Measurements from ENCODE around the gene CCDC88A.

The CCDC88A gene

DNA sequence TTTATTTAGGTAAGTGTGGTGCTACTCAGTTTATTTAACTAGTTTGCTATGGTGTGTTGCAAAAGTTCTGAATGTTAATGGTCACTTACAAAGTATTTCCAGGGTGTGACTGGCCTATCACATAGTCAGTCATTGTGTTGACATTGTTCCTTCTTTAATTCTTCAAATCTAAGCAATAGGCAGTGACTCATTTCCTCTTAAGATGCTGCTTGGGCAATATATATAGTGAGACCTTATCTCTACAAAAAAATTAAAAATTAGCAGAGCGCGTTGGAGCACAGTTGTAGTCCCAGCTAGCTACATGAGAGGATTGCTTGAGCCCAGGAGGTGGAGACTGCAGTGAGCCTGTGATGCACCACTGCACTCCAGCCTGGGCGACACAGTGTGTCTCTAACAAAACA lies 5.8 kb upstream of the CCDC88A start:
- in situ Hi-C loops (cut with HindIII; ENCODE audit: low sequenced_read_pairs) = loop anchor here (10.0 kb wide), 1 partner anchor 79 kb away; no protein-coding TSS in a partner anchor

DNA sequence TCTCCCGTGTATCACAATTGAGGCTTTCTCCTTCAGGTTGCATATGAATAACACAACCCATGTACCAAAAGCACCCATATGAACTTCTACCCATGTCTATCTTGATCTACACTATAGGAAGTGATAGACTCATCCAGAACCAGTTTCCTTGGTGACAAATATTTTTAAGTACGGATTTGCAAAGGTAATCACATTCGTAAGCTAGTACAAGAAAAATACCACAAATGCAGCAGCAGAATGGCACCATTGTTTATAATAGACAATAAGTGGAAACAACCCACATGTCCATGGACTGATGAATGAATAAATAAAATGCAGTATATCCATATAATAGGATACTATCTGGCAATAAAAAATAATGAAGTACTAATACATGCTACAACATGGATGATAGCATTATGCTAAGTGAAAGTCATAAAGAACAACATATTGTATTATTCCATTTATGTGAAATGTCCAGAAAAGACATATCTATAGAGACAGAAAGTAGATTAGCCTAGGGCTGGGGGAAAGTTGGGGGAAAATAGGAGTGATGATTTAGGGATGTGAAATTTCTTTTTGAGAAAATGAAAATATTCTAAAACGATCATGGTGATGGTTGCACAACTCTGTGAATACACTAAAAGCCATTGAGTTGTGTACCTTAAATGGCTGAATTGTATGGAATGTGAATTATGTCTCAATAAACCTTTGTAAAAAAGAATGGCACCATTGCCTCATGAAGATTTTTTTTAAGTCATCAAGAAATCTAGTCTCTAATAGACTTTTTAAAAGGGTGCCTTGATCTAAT lies 3.4 kb upstream of the CCDC88A start:
- in situ Hi-C loops (cut with HindIII; ENCODE audit: low sequenced_read_pairs) = loop anchor here (10.0 kb wide), 1 partner anchor 82 kb away; no protein-coding TSS in a partner anchor

DNA sequence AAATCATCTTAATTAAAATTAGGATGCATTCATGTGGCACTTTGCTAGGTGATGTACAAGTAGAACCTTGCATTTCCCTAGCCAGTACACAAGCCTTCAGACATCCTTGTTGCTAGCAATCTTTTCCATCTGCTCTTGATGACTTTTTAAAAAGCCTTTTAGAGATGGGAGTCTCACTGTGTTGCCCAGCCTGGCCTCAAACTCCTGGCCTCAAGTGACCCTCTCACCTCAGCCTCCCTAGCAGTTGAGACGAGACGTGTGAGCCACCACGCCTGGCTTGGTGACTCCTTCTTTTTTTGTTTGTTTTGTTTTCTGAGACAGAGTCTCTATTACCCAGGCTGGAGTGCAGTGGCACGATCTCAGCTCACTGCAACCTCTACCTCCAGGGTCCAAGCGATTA lies 1.7 kb upstream of the CCDC88A start:
- in situ Hi-C loops (cut with HindIII; ENCODE audit: low sequenced_read_pairs) = loop anchor here (10.0 kb wide), 1 partner anchor 83 kb away; no protein-coding TSS in a partner anchor

DNA sequence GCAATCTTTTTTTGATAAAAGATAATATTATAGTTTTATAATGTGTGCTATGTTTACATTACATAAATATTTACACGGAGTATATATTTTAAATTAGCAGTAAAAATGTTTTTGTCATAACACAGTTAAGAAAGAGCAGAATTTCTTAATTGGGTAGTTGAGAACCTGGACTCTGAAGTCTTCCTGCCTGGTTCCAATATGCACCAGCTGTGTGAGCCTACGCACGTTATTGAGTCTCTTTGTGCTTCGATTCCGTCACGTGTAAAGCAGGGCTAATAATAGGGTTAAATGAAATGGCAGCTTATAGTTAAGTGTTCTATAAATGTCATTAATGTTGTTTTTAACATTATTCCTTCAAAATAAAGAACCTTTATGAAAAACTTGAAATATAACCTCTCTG lies 1.2 kb upstream of the CCDC88A start:
- in situ Hi-C loops (cut with HindIII; ENCODE audit: low sequenced_read_pairs) = loop anchor here (10.0 kb wide), 1 partner anchor 84 kb away; no protein-coding TSS in a partner anchor

DNA sequence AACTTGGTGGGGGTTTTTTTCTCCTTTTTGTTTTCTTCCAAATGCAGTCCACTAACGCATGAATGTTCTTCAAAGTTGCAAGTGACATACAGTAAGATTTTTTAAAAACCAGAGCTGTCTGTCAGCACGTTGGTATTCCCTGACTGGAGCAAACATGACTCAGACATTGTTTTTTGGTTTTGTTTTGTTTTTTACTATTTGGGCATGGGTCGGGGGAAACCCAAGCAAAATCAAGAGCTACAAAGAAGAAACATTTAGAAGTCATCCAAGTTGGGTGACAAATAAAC lies 726 bp upstream of the CCDC88A start:
- in situ Hi-C loops (cut with HindIII; ENCODE audit: low sequenced_read_pairs) = loop anchor here (10.0 kb wide), 1 partner anchor 84 kb away; no protein-coding TSS in a partner anchor

DNA sequence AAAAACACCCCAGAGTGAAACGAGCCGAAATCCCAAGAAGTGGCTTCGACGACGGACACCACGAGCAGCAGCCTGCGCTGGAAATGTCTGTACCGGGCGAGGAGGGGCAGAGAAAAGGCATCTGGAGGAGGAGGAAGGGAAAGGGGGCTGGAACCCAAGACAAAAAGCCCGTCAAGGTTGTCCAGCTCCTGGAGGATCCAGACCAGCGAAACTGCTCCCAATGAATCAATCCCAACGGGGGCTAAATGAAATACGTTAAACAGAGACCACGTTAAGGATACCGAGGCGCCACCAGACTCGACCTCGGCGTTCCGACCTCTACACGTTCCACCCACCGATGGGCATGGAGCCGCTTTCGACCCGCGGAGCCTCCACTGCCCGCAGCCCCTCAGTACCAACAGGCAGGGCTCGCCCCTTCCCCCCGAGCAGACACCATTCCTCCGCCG lies 400 bp downstream of the CCDC88A start:
- in situ Hi-C loops (cut with HindIII; ENCODE audit: low sequenced_read_pairs) = no loop called here

DNA sequence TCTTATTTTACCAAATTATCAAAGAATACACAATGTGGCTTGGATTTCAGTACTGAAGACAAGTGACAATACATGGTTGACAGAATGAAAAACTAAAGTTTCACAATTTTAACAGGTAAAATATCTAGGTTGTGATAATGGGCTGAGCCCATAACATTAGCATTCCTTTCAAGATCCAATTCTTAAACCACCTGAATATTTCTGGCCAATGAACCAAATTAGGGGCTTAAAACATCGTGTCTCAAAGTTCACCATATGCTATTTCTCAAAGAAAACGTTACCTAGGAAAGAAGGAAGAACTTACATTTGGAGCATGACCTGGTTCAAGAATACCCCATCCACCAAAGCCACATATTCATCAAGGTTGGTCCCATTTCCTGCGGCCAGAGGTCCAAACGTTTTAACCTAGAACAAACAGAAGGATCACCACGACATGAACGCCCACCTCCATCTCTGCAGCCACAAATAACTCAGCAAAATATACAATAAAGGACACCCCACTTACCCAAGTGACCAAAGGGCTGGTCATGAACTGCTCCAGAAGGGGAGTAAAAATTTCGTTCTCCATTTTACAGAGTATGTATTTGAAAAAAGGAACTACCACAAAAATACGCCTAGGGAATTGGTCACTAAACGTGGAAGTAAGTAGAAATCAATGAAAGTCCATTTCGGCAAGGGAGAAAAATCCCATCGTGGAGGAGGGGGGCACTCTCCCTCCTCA lies 984 bp downstream of the CCDC88A start:
- in situ Hi-C loops (cut with HindIII; ENCODE audit: low sequenced_read_pairs) = no loop called here

DNA sequence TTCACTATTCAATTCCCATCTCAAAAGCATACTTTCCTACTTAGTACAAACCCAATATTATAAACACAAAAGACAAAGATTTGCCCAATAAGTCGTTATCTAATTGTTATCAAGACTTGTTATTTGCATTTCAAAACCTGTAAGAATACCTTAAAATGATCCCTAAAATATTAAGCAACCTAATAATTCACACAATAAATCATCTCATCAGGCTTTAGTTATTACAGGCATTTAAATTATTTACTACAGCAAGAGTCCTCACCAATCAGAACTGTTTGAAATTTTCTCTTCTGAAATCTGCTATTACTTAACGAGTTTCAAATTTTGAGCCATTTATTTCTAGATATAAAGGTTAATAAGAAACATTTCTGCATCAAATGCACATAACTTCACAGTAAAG lies 1.6 kb downstream of the CCDC88A start:
- in situ Hi-C loops (cut with HindIII; ENCODE audit: low sequenced_read_pairs) = no loop called here

DNA sequence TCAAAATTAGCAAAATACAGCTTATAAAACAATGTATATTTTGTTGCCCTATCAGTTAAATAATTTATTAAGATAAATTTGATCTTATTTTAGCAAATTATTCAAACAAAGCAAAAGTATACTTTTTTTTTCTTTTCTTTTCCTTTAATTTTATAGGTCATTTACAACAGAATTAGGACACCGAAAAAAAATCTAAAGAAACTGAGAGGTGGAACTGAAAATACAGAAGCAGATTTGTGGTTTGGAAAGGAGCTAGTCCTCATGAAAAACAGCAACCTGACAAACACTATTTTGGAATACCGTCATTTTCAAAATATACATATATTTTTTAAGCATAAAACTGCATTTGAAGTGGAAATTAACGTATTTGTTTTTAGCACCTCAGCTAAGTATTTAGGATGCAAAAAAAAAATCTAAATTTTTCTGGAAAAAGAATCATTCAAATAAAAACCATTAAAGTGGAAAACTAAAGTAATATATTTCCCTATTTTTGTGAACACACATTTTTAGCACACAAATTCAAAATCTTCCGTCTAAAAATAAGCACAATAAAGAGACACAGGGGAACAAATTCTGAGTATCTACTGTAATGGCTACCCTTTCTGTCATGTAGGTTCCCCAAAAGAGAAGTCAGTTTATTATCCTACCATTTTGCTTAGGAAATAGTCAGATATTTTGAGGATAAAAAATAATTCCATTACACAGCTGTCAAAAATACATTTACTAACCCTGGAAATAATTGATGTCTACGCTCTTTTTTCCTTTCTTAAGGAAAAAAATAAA lies 2.7 kb downstream of the CCDC88A start:
- in situ Hi-C loops (cut with HindIII; ENCODE audit: low sequenced_read_pairs) = no loop called here

DNA sequence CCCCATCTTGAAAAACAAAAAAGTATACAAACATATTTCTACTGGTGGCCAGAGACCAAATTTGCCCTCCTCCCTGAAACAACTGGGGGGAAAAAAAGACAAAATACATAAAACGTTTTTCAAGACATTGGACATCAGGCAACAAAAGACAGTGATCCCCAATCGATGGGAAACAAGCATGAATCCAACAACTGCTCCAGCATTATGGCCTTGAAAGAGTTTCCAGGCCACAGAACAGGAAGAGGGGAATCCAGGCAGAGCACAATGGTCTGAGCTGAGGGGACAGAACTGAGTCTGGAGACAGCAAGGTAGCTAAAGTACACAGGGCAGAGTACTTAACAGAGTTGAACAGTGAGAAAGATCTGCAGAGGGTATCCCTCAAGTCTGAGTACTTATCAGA lies 4.4 kb downstream of the CCDC88A start:
- in situ Hi-C loops (cut with HindIII; ENCODE audit: low sequenced_read_pairs) = no loop called here

DNA sequence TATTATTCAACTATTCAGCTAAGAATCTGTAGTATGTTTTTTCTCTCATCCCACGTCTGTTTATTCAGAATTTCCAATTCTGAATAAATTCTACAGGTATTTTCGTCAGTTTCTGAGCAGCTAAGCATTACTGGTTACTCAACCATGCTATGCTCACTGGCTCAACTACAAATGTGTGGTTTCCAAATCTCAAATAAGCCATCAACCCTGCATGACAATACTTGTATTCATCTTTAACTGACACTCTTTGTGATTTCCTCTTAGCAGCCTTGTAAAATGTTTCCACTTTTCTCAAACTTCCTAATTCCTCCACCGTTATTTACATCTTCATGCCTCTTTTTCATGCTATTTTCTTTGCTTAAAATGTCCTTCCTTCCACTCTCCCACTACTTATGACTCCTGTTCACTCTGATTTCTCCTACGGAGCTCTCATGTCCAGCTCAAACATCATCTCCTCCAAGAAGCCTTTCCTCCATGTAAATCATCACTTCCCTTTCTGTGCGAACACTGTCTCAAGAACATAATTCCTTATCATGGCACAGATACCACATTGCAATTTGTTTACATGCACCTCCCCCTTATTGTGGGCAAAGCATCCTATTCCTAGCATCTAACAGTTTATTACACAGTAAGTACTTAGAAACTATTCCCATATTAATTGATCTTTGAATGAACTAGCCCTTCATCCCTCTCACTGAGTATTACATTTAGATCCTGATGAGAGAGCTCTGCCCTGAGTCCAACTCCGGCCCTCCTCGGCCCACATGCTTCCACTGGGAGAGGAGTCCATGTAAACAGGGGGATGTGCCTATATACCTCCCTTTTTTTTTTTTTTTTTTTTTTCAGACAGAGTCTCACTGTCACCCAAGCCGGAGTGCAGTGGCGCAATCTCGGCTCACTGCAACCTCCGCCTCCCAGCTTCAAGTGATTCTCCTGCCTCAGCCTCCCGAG lies 10.5 kb downstream of the CCDC88A start:
- in situ Hi-C loops (cut with HindIII; ENCODE audit: low sequenced_read_pairs) = no loop called here

DNA sequence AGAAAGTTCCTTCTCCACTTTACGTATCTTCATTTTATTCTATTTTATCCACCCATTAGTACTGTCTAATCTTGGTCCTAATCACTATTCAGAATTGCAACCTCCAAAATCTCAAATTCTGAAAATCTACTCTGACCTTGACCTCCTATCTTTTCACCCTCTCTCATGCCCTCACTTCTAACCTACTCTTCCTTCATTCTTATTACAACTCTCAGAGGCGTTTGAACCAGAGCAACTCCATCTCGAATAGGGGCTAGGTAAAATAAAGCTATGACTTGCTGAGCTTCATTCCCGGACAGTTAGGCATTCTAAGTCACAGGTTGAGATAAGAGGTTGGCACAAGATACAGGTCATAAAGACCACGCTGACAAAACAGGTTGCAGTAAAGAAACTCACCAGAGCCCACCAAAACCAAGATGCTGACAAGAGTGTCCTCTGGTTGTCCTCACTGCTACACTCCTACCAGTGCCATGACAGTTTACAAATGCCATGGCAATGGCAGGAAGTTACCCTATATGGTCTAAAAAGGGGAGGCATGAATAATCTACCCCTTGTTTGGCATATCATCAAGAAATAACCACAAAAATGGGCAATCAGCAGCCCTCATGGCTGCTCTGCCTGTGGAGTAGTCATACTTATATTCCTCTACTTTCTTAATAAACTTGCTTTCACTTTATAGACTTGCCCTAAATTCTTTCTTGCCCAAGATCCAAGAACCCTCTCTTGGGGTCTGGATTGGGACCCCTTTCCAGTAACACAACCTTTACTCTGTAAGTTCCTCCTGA lies 11.4 kb downstream of the CCDC88A start:
- in situ Hi-C loops (cut with HindIII; ENCODE audit: low sequenced_read_pairs) = no loop called here

DNA sequence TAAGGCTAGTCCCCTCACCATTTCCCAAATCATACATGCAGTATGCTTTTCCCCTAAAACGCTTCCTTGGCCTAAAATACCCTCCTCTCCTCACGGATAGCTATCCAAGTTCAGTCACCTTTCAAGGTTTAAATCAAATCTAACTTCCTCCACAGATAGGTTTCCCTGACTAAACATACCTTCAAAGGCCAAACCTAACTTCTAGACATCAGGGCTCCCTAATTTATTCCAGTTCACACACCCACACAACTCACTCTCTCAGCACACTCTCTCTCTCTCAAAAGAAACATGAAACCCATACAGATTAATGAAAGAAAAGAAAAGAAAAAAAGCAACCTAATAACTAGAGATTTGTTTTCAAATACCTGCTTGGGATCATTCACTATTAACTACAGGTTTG lies 14.5 kb downstream of the CCDC88A start:
- in situ Hi-C loops (cut with HindIII; ENCODE audit: low sequenced_read_pairs) = no loop called here

DNA sequence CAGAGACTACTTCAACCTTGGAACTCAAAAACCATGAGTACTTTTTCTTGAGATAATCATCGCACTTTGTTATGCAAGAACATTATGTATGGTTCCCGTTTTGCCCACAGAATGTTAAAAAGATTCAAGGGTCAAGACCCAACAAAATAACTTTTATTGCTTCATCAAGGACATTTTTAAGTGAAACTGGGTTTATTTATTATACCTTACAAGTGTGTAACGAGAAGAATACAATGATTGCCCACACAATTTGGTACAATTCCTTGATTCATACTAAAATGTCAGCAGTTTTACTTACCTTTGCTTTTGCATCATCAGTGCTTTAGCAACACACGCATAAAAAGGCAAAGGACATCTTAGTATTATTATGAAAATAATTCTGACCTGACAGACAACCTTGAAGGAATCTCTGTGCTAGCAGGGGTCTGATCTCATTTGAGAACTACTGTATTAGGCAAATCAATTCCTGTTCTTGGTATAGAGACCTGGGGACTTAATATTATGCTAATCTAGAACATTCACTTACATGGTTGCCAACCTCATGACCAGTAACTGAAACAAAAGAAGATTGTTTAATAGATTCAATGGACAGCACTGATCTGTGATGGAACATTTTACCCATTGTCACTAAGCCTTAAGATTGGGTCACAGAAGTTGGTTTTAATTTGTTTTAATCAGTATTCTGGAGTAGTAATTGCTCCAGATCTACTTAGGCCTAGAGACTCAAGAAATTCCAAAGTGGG lies 16.2 kb downstream of the CCDC88A start:
- in situ Hi-C loops (cut with HindIII; ENCODE audit: low sequenced_read_pairs) = no loop called here

DNA sequence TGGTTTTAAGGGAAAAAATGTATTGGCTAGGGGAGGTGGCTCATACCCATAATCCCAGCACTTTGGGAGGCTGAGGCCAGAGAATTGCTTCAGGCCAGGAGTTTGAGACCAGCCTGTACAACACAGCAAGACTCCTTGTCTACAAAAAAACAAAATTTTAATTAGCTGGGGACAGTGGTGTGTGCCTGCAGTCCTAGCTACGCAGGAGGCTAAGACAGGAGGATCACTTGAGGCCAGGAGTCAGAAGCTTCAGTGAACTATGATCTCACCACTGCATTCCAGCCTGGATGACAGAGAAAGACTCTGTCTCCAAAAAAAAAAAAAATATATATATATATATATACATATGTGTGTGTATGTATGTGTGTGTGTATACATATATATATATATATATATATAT lies 18.5 kb downstream of the CCDC88A start:
- in situ Hi-C loops (cut with HindIII; ENCODE audit: low sequenced_read_pairs) = no loop called here

DNA sequence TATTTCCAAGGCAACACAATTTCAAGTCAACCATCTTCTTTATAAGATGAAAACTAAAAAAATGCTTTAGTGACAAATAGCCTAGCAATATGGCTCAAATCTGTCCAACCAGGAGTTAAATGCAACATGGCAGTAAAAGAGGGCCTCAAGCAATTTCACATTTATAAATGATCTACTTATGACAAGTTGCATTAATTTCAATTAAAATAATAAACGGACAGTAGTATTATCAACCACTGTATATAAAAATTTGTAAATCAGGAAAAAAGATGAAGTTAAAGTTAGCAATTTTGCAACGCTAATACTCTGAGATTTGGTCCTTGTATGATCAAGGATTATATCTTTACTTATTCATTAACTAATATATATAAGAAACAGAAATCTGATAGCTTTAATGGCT lies 19.3 kb downstream of the CCDC88A start:
- in situ Hi-C loops (cut with HindIII; ENCODE audit: low sequenced_read_pairs) = no loop called here

DNA sequence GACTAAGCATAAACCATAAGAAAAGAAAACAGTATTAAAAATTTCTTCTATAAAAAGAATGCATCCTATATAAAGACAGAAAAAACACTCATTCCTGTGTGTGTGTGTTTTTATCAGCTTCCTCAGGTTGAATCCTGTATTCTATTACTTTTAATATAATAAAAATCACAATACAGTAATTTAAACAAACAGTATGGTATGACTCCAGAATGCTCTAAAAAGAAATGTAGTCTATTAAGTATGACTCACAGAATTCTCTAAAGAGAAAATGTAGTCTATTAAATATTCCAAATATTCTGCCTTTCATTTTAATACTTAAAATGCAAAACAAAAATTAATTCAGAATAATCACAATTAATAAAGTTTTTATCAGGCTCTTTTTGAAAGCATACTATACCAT lies 19.8 kb downstream of the CCDC88A start:
- in situ Hi-C loops (cut with HindIII; ENCODE audit: low sequenced_read_pairs) = no loop called here

DNA sequence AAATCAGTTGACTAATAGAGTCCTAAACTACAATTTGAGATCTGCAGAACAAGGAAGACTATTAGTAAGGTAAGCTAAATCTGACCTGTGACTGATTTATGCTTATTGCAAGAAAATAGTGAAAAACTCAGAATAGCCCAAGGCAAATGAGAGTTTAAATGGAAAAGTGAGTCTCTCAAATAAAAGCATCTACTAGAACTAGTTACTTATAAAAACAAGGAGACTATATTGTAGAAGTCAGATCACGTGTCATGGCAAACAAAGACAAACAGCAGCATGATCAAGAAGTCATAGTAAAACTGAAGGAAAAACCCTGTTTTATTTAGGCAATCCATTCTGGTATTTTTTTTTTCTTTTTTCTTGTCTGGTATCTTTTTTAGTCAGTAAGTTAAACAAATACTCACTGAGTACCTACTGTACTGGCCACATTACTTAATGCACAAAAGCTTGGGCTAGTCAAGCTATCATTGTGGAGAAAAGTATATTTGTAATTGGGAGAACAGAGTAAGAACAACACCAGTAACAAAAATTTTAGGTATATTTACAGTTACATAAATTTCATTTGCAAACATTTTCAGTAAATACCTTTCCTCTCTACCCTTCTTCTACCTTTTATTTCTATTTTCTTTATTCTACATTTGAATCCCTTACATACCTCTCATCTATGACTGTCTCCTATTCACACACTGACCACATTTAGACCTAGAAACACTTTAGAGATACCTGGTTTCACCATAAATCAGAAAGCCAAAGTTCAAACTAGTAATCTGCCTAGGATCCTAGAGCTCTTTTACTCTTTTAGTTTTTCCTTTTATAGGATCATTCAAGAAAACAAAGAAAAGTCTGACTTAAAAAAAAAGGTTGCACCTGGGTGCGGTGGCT lies 23.7 kb downstream of the CCDC88A start:
- in situ Hi-C loops (cut with HindIII; ENCODE audit: low sequenced_read_pairs) = no loop called here
